Lung (tissue), 16 donors: ENCODE measurements around the gene ZFP37. TPM values are rescaled to one million over a fixed set of nuclear protein-coding genes. Genes with fewer than 3 reads are reported as not detected.
"Not testable (repeated sequence)": the region's sequence is repeated elsewhere in the genome, so short reads cannot be mapped to it uniquely, and the experiment has no call there.

Experiments
- ATAC-seq: fragments of 200-7000 bp; cut with Tn5 transposase; one replicate; pipeline ENCODE4 v1.9.1; 2020; ENCODE audit warnings: moderate number of reproducible peaks; ENCODE audit not compliant: insufficient read depth, low FRiP score
- DNase-seq, 3 donors: peaks; one replicate each; pipeline ENCODE4 v3.0.0-alpha.2; 2013 to 2017
- H3K27ac ChIP-seq, 2 donors: one replicate each; pipeline ENCODE4 v1.5.1; 2013; ENCODE audit warnings: mild to moderate bottlenecking in 2 of 2, moderate library complexity in 2 of 2, control low read depth in 1 of 2, inconsistent platforms in 1 of 2, low read depth in 1 of 2, low read length in 1 of 2
- H3K27me3 ChIP-seq, 3 donors: one replicate each; pipeline ENCODE4 v1.5.1; 2013; ENCODE audit warnings: low read length in 2 of 3; ENCODE audit not compliant: control insufficient read depth in 3 of 3, insufficient read depth in 3 of 3
- H3K36me3 ChIP-seq, 4 donors: one replicate each; pipeline ENCODE4 v1.5.1; 2013; ENCODE audit warnings: low read length in 4 of 4, mild to moderate bottlenecking in 1 of 4, moderate library complexity in 1 of 4; ENCODE audit not compliant: control insufficient read depth in 4 of 4, insufficient read depth in 4 of 4
- H3K4me1 ChIP-seq, 5 donors: one replicate each; pipeline ENCODE4 v1.5.1; 2013; ENCODE audit warnings: low read length in 5 of 5, mild to moderate bottlenecking in 2 of 5, moderate library complexity in 1 of 5; ENCODE audit not compliant: control insufficient read depth in 5 of 5, insufficient read depth in 5 of 5
- H3K4me3 ChIP-seq: one replicate; pipeline ENCODE4 v1.5.1; 2013; ENCODE audit warnings: mild to moderate bottlenecking, control low read depth, moderate library complexity
- H3K9ac ChIP-seq, 2 donors: one replicate each; pipeline ENCODE4 v1.5.1; 2013; ENCODE audit warnings: low read length in 2 of 2, control low read depth in 1 of 2; ENCODE audit not compliant: insufficient read depth in 1 of 2
- H3K9me3 ChIP-seq, 4 donors: one replicate each; pipeline ENCODE4 v1.5.1; 2013; ENCODE audit warnings: low read length in 3 of 4, mild to moderate bottlenecking in 1 of 4, moderate library complexity in 1 of 4; ENCODE audit not compliant: control insufficient read depth in 4 of 4, insufficient read depth in 3 of 4
- CTCF ChIP-seq: IDR thresholded peaks from 2 replicates; pipeline ENCODE4 v1.5.1; 2012; ENCODE audit warnings: mild to moderate bottlenecking; ENCODE audit errors: control extremely low read depth, extremely low read depth
- WGBS, 2 donors: extraction: QIAGEN DNeasy Blood & Tissue Kit; methylation state at CpG; one replicate each; pipeline ENCODE4 v1.1.7; 2013; 5-methylcytosine and 5-hydroxymethylcytosine counted together
- long read RNA-seq, 5 donors: transcript quantifications; one replicate each; lab custom pipeline, GENCODE V29; 2026
- polyA plus RNA-seq, 2 donors: library from polyadenylated mRNA; stranded (reverse); fragments of 200-250 nt; gene quantifications; one replicate each; pipeline ENCODE4 v1.2.1, GENCODE V29; 2013
- total RNA-seq, 2 donors: library from RNA; depleted of rRNA in 1 of 2; stranded (reverse); fragments of >200 nt in 1 of 2; gene quantifications; one replicate each; pipeline ENCODE4 v1.2.1, GENCODE V29; 2014 to 2021
- donor health status: control.
- donor health status: control.
- donor health status: Bipolar disorder and iron deficiency.
- donor health status: healthy.
- donor health status: DM: yes; HTN: yes; CAD: no.

Gene ZFP37
- total RNA-seq (1 to 10 TPM; 2.4 to 8.6 TPM), polyA plus RNA-seq (1 to 10 TPM in 1 of 2 donors, under 1 TPM in 1; 0.43 to 1.0 TPM)
- long read RNA-seq, donor 1, full-length matches to known transcripts, result 3 of 3 reads
- long read RNA-seq, donor 1, partial matches to known transcripts, result 0 of 3 reads
- long read RNA-seq, donor 1, other reads (novel, unspliced or antisense), result 0 of 3 reads
- long read RNA-seq, donor 2, partial matches to known transcripts, result 0 of 2 reads
- long read RNA-seq, donor 2, other reads (novel, unspliced or antisense), result 0 of 2 reads
- long read RNA-seq, donor 3, partial matches to known transcripts, result 0 of 5 reads
- long read RNA-seq, donor 3, other reads (novel, unspliced or antisense), result 0 of 5 reads
- long read RNA-seq, donor 4, full-length matches to known transcripts, result 3 of 3 reads
- long read RNA-seq, donor 4, partial matches to known transcripts, result 0 of 3 reads
- long read RNA-seq, donor 4, other reads (novel, unspliced or antisense), result 0 of 3 reads
- long read RNA-seq, donor 5, partial matches to known transcripts, result 0 of 2 reads
- long read RNA-seq, donor 5, other reads (novel, unspliced or antisense), result 0 of 2 reads

- 3 to 4% methylated on average over 62 of the region's 62 CpGs for WGBS, 2 donors
- H3K27me3 ChIP-seq, result peaks cover 4 to 17% (median 12%) of the 10 kb centered on the region in 3 donors
- ATAC-seq (peak; percentile 97), DNase-seq (peak; percentile 95 to 99 (median 97))
- peaks cover 7 to 38% (median 23%) of the 10 kb centered on the region in 4 donors for H3K9me3 ChIP-seq
- peak within 1 kb of the TSS; percentile 56 for H3K4me3 ChIP-seq
- H3K9ac ChIP-seq, result peak within 1 kb of the TSS; percentile 74 to 88
- H3K27ac ChIP-seq, result peak within 1 kb of the TSS; percentile 52 to 75
- H3K36me3 ChIP-seq, result peaks cover 0 to 17% (median 6%) of the 10 kb centered on the region in 4 donors
- TF ChIP-seq CTCF, result no peak
- H3K4me1 ChIP-seq, result peaks cover 0 to 3% (median 0%) of the 10 kb centered on the region in 5 donors
Observed at GRCh38 chr9:113056191-113057106, at the start of gene ZFP37. Gene ZFP37, minus strand, starts transcription at chr9:113056724. Its CDS starts 36 bp downstream, at chr9:113056688.

- DNase-seq, H3K4me1 ChIP-seq, H3K9me3 ChIP-seq, H3K36me3 ChIP-seq, H3K27ac ChIP-seq, H3K4me3 ChIP-seq, H3K9ac ChIP-seq, ATAC-seq: not testable (repeated sequence)
- peaks cover 0 to 18% (median 6%) of the 10 kb centered on the region in 3 donors for H3K27me3 ChIP-seq
- no CpG with 5 or more reads among the region's 6 CpGs for WGBS, 2 donors
Observed at GRCh38 chr9:113105345-113105744, 48.8 kb upstream of the ZFP37 start.

- 69 to 77% methylated on average over 2 of the region's 2 CpGs for WGBS, 2 donors
- Histone ChIP-seq H3K4me3 (no peak overlapping the region), H3K9ac (no peak overlapping the region), H3K9me3 (peaks cover 0 to 9% (median 0%) of the 10 kb centered on the region in 4 donors), H3K4me1 (no peaks in the 10 kb centered on the region), H3K27ac (no peak overlapping the region), H3K27me3 (peaks cover 6 to 58% (median 47%) of the 10 kb centered on the region in 3 donors), H3K36me3 (no peaks in the 10 kb centered on the region)
- DNase-seq (no peak), ATAC-seq (no peak)
- no peak for TF ChIP-seq CTCF
Observed at GRCh38 chr9:113095561-113095960, 39.0 kb upstream of the ZFP37 start.

GRCh38 chr9:113089924-113090323 lies 33.4 kb upstream of the ZFP37 start:
- not testable (repeated sequence) for ATAC-seq

GRCh38 chr9:113089143-113089505 lies 32.6 kb upstream of the ZFP37 start:
- not testable (repeated sequence) for H3K4me3 ChIP-seq, H3K9ac ChIP-seq, H3K27ac ChIP-seq, H3K4me1 ChIP-seq, H3K36me3 ChIP-seq, DNase-seq, ATAC-seq
- WGBS, 2 donors, result 23 to 40% methylated on average over 3 to 9 of the region's 25 CpGs
- Histone ChIP-seq H3K9me3 (peaks cover 0 to 16% (median 0%) of the 10 kb centered on the region in 4 donors), H3K27me3 (peaks cover 9 to 48% (median 41%) of the 10 kb centered on the region in 3 donors)

More at GRCh38 chr9:113089924-113090323, 33.4 kb upstream of the ZFP37 start:
- H3K9ac ChIP-seq, H3K36me3 ChIP-seq, DNase-seq, H3K27ac ChIP-seq, H3K4me1 ChIP-seq, H3K4me3 ChIP-seq: not testable (repeated sequence)
- Histone ChIP-seq H3K9me3 (peaks cover 0 to 16% (median 0%) of the 10 kb centered on the region in 4 donors), H3K27me3 (peaks cover 9 to 56% (median 45%) of the 10 kb centered on the region in 3 donors)
- WGBS, 2 donors, result 51 to 59% methylated on average over 15 to 16 of the region's 23 CpGs
